HepG2 (cell line): ENCODE measurements around the gene HHLA2.

Experiments
- CTCF ChIP-seq: sonication (generic); formaldehyde crosslinking; IDR thresholded peaks from 2 replicates; pipeline ENCODE4 v1.5.0; 2020; ENCODE audit warnings: mild to moderate bottlenecking, missing genetic modification reagents, moderate library complexity
- EZH2 ChIP-seq: conservative IDR thresholded peaks from 2 replicates; pipeline ENCODE4 v1.6.1; 2012; ENCODE audit warnings: mild to moderate bottlenecking, low read depth, low read length, moderate library complexity
- KDM1A ChIP-seq: IDR thresholded peaks from 2 replicates; pipeline ENCODE4 v1.6.1; 2016; ENCODE audit warnings: missing compliant biosample characterization
- MAF1 ChIP-seq: sonication (generic); formaldehyde crosslinking; IDR thresholded peaks from 2 replicates; pipeline ENCODE4 v1.5.0; 2020; ENCODE audit warnings: missing genetic modification reagents, borderline replicate concordance
- SMC3 ChIP-seq: IDR thresholded peaks from 2 replicates; pipeline ENCODE4 v1.6.1; 2011; ENCODE audit warnings: low read length, improper control_type of control experiment
- SRSF9 ChIP-seq: fragments of 200-400 bp; formaldehyde crosslinking; IDR thresholded peaks from 2 replicates; pipeline ENCODE4 v1.6.1; 2018; ENCODE audit warnings: borderline replicate concordance, mild to moderate bottlenecking, low read depth, low read length; ENCODE audit not compliant: insufficient read depth, poor library complexity, severe bottlenecking
- ZNF18 ChIP-seq: sonication (generic); formaldehyde crosslinking; IDR thresholded peaks from 2 replicates; pipeline ENCODE4 v1.8.0; 2022; ENCODE audit warnings: mild to moderate bottlenecking, missing genetic modification reagents; ENCODE audit not compliant: insufficient replicate concordance
- TF ChIP-seq, protein P1 (sequence below): sonication (generic); formaldehyde crosslinking; IDR thresholded peaks from 2 replicates; pipeline ENCODE4 v1.5.0; 2020; ENCODE audit warnings: missing genetic modification reagents, mild to moderate bottlenecking, borderline replicate concordance

- TF ChIP-seq KDM1A (CRISPR knock-in tag) (no peak), SMC3 (no peak), MAF1 (CRISPR knock-in tag) (no peak), SRSF9 (no peak), ZNF18 (CRISPR knock-in tag) (no peak), EZH2 (no peak), CTCF (CRISPR knock-in tag) (no peak)
- TF ChIP-seq, protein P1, sequence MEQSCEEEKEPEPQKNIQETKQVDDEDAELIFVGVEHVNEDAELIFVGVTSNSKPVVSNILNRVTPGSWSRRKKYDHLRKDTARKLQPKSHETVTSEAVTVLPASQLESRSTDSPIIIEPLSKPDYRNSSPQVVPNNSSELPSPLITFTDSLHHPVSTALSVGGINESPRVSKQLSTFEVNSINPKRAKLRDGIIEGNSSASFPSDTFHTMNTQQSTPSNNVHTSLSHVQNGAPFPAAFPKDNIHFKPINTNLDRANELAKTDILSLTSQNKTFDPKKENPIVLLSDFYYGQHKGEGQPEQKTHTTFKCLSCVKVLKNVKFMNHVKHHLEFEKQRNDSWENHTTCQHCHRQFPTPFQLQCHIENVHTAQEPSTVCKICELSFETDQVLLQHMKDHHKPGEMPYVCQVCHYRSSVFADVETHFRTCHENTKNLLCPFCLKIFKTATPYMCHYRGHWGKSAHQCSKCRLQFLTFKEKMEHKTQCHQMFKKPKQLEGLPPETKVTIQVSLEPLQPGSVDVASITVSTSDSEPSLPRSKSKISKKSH (CRISPR knock-in tag) = no peak
These were observed 107.5 kb downstream of the HHLA2 start for GRCh38 chr3:108403686-108404345.
